ENCODE data around the gene PTPRD. TPM values are rescaled to one million over a fixed set of nuclear protein-coding genes. Genes with fewer than 3 reads are reported as not detected.

PTPRD gene
- total RNA-seq, 2 experiments from 2014 or later, result 0.03 TPM; not detected in 1

GRCh38 chr9:10661376-10661775 is 48.6 kb upstream of the PTPRD start:
- Histone ChIP-seq H3K27ac (ENCODE audit: low read depth, low read length, poor library complexity, severe bottlenecking) (no peak overlapping the region), H4K20me1 (ENCODE audit: insufficient read depth, low read length) (no peaks in the 10 kb centered on the region), H3K79me2 (ENCODE audit: insufficient read depth, low read depth, low read length) (no peaks in the 10 kb centered on the region), H3K9me3 (ENCODE audit: low read length) (no peaks in the 10 kb centered on the region), H2AFZ (ENCODE audit: low read length) (no peak overlapping the region), H3K36me3 (ENCODE audit: insufficient read depth, low read length) (no peaks in the 10 kb centered on the region), H3K4me3 (ENCODE audit: low read depth, low read length, poor library complexity, severe bottlenecking) (no peak overlapping the region), H3K4me2 (ENCODE audit: low read length) (no peak overlapping the region), H3K9me2 (ENCODE audit: insufficient read depth, low read length) (no peaks in the 10 kb centered on the region), H3K4me1 (ENCODE audit: insufficient read depth, low read length, poor library complexity, severe bottlenecking) (no peaks in the 10 kb centered on the region)
- TF ChIP-seq EZH2phosphoT487 (IDR thresholded peaks at IDR 0.05; ENCODE audit: borderline replicate concordance, low read depth, low read length), result no peak
- no peak for TF ChIP-seq CTCF (conservative IDR thresholded peaks at IDR 0.05; ENCODE audit: low read length)
- no TSS peak for BruUV-seq (replicated peaks)
- no peak for DNase-seq (ENCODE audit: low spot score)
- POLR2A ChIA-PET, result no interaction called here
- CTCF ChIA-PET (ENCODE audit: unreplicated experiment), result no interaction called here
- intact Hi-C loops (cut with micrococcal nuclease; ENCODE audit: unreplicated experiment), result no loop called here

GRCh38 chr9:10651012-10651411 is 38.2 kb upstream of the PTPRD start:
- H3K9me2 ChIP-seq (ENCODE audit: insufficient read depth, low read length), result no peaks in the 10 kb centered on the region
- ChIA-PET CTCF (ENCODE audit: unreplicated experiment) (no interaction called here), POLR2A (no interaction called here)
- no peak overlapping the region for H2AFZ ChIP-seq (ENCODE audit: low read length)
- H3K79me2 ChIP-seq (ENCODE audit: insufficient read depth, low read depth, low read length), result no peaks in the 10 kb centered on the region
- TF ChIP-seq EZH2phosphoT487 (IDR thresholded peaks at IDR 0.05; ENCODE audit: borderline replicate concordance, low read depth, low read length) (no peak), CTCF (conservative IDR thresholded peaks at IDR 0.05; ENCODE audit: low read length) (no peak)
- no peaks in the 10 kb centered on the region for H3K9me3 ChIP-seq (ENCODE audit: low read length)
- H4K20me1 ChIP-seq (ENCODE audit: insufficient read depth, low read length), result no peaks in the 10 kb centered on the region
- no peaks in the 10 kb centered on the region for H3K36me3 ChIP-seq (ENCODE audit: insufficient read depth, low read length)
- intact Hi-C loops (cut with micrococcal nuclease; ENCODE audit: unreplicated experiment), result no loop called here
- BruUV-seq (replicated peaks), result no TSS peak
- no peak overlapping the region for H3K4me2 ChIP-seq (ENCODE audit: low read length)
- no peak overlapping the region for H3K4me3 ChIP-seq (ENCODE audit: low read depth, low read length, poor library complexity, severe bottlenecking)
- H3K27ac ChIP-seq (ENCODE audit: low read depth, low read length, poor library complexity, severe bottlenecking), result no peak overlapping the region
- no peaks in the 10 kb centered on the region for H3K4me1 ChIP-seq (ENCODE audit: insufficient read depth, low read length, poor library complexity, severe bottlenecking)
- no peak for DNase-seq (ENCODE audit: low spot score)

GRCh38 chr9:10649076-10649475 is 36.3 kb upstream of the PTPRD start:
- Histone ChIP-seq H3K36me3 (ENCODE audit: insufficient read depth, low read length) (no peaks in the 10 kb centered on the region), H3K9me2 (ENCODE audit: insufficient read depth, low read length) (no peaks in the 10 kb centered on the region), H3K27ac (ENCODE audit: low read depth, low read length, poor library complexity, severe bottlenecking) (no peak overlapping the region), H3K9me3 (ENCODE audit: low read length) (no peaks in the 10 kb centered on the region), H3K4me2 (ENCODE audit: low read length) (no peak overlapping the region), H3K4me3 (ENCODE audit: low read depth, low read length, poor library complexity, severe bottlenecking) (no peak overlapping the region), H4K20me1 (ENCODE audit: insufficient read depth, low read length) (no peaks in the 10 kb centered on the region), H2AFZ (ENCODE audit: low read length) (no peak overlapping the region), H3K79me2 (ENCODE audit: insufficient read depth, low read depth, low read length) (no peaks in the 10 kb centered on the region), H3K4me1 (ENCODE audit: insufficient read depth, low read length, poor library complexity, severe bottlenecking) (no peaks in the 10 kb centered on the region)
- no peak for DNase-seq (ENCODE audit: low spot score)
- intact Hi-C loops (cut with micrococcal nuclease; ENCODE audit: unreplicated experiment), result no loop called here
- TF ChIP-seq CTCF (conservative IDR thresholded peaks at IDR 0.05; ENCODE audit: low read length) (no peak), EZH2phosphoT487 (IDR thresholded peaks at IDR 0.05; ENCODE audit: borderline replicate concordance, low read depth, low read length) (no peak)
- ChIA-PET POLR2A (no interaction called here), CTCF (ENCODE audit: unreplicated experiment) (no interaction called here)
- no TSS peak for BruUV-seq (replicated peaks)

Data from OCI-LY7 (cell line).